Measurements from ENCODE around the gene PLXNA3.

DNA sequence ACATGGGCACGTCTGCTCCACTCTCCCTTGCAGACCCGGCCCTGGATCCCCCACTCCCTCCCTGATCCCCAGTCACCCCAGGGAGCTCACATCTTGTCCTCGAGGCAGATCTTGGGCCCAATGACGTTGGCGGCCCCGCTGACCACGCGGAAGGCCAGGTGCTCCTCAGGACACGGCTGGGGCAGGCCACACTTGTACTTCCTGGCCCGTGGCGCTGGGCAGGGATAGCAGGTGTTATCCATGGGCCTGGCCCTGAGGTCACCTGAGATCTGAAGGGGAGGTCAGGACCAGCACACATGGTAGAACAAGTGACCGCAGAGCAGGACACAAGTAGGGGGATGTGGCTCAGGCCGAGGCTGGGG, 50.3 kb downstream of the PLXNA3 start:
- TF ChIP-seq, protein P1, sequence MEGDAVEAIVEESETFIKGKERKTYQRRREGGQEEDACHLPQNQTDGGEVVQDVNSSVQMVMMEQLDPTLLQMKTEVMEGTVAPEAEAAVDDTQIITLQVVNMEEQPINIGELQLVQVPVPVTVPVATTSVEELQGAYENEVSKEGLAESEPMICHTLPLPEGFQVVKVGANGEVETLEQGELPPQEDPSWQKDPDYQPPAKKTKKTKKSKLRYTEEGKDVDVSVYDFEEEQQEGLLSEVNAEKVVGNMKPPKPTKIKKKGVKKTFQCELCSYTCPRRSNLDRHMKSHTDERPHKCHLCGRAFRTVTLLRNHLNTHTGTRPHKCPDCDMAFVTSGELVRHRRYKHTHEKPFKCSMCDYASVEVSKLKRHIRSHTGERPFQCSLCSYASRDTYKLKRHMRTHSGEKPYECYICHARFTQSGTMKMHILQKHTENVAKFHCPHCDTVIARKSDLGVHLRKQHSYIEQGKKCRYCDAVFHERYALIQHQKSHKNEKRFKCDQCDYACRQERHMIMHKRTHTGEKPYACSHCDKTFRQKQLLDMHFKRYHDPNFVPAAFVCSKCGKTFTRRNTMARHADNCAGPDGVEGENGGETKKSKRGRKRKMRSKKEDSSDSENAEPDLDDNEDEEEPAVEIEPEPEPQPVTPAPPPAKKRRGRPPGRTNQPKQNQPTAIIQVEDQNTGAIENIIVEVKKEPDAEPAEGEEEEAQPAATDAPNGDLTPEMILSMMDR (IDR thresholded peaks at IDR 0.05; ENCODE audit: insufficient read depth, low read length, poor library complexity, severe bottlenecking) = no peak
- no peak for TF ChIP-seq EZH2phosphoT487 (conservative IDR thresholded peaks at IDR 0.05; ENCODE audit: low read length)
